Natural killer cell (primary cell): Measurements from ENCODE around the gene RALBP1. TPM values are rescaled to one million over a fixed set of nuclear protein-coding genes. Genes with fewer than 3 reads are reported as not detected.

ENCODE experiments used
- ATAC-seq, 3 donors: fragments of 150-1000 bp in 2 of 3; fragments of 200-7000 bp in 1 of 3; cut with Tn5 transposase; 1 replicate in 1 of 3; 2 replicates in 2 of 3; pipeline ENCODE4 v1.10.0; 2021; ENCODE audit warnings: mild to moderate bottlenecking in 2 of 3, moderate library complexity in 2 of 3
- DNase-seq, 2 donors: peaks; one replicate each; pipeline versions ENCODE4 v3.0.0 to v3.0.0-alpha.2; 2013 to 2021; ENCODE audit warnings: mixed read lengths in 1 of 2
- H3K27ac ChIP-seq: one replicate; pipeline ENCODE4 v1.5.1; 2013; ENCODE audit warnings: mild to moderate bottlenecking, low read length
- H3K27me3 ChIP-seq: one replicate; pipeline ENCODE4 v1.6.1; 2013; ENCODE audit warnings: low read length; ENCODE audit not compliant: control insufficient read depth, insufficient read depth
- H3K36me3 ChIP-seq: one replicate; pipeline ENCODE4 v1.6.1; 2013; ENCODE audit warnings: low read length; ENCODE audit not compliant: control insufficient read depth, insufficient read depth
- H3K4me1 ChIP-seq: one replicate; pipeline ENCODE4 v1.6.1; 2013; ENCODE audit warnings: low read length; ENCODE audit not compliant: control insufficient read depth, insufficient read depth
- H3K4me3 ChIP-seq: one replicate; pipeline ENCODE4 v1.5.1; 2013; ENCODE audit warnings: low read length
- H3K9me3 ChIP-seq: one replicate; pipeline ENCODE4 v1.6.1; 2013; ENCODE audit warnings: low read length; ENCODE audit not compliant: control insufficient read depth, insufficient read depth
- H3K27ac Mint-ChIP-seq, 2 donors: one replicate each; pipeline ENCODE4 v1.8.0; 2022; ENCODE audit warnings: mild to moderate bottlenecking in 2 of 2, mixed read lengths in 2 of 2, moderate library complexity in 1 of 2
- H3K27me3 Mint-ChIP-seq, 2 donors: one replicate each; pipeline ENCODE4 v1.8.0; 2022; ENCODE audit warnings: low read depth in 2 of 2, mixed read lengths in 2 of 2
- H3K36me3 Mint-ChIP-seq: one replicate; pipeline ENCODE4 v1.8.0; 2022; ENCODE audit warnings: mixed read lengths
- H3K4me1 Mint-ChIP-seq, 2 donors: one replicate each; pipeline ENCODE4 v1.8.0; 2022; ENCODE audit warnings: mixed read lengths in 2 of 2
- H3K4me3 Mint-ChIP-seq: one replicate; pipeline ENCODE4 v1.8.0; 2022; ENCODE audit warnings: mild to moderate bottlenecking, moderate library complexity, mixed read lengths
- H3K9me3 Mint-ChIP-seq, 2 donors: one replicate each; pipeline ENCODE4 v1.8.0; 2022; ENCODE audit warnings: mixed read lengths in 2 of 2
- WGBS: methylation state at CpG from one replicate; pipeline ENCODE4 v1.1.7; 2013; ENCODE audit warnings: missing lambda C conversion rate; ENCODE audit not compliant: insufficient coverage; 5-methylcytosine and 5-hydroxymethylcytosine counted together
- intact Hi-C: fragments of 100-400 bp; cut with micrococcal nuclease; formaldehyde crosslinking; loops from one replicate; pipeline ENCODE4 v1.14.2; 2022
- total RNA-seq, 4 donors: library from RNA; stranded (reverse); fragments of 120-200 nt in 1 of 4; gene quantifications; one replicate each; pipeline versions ENCODE4 v1.2.3 to v1.2.4, GENCODE V29; 2013 to 2022
- TF ChIP-seq, protein P1 (sequence below): fragments of 200-600 bp; IDR thresholded peaks from one replicate; pipeline ENCODE4 v1.8.0; 2022; ENCODE audit warnings: antibody characterized with exemption

RALBP1 gene
- total RNA-seq, 3 donors from 2014 or later (not counting 1 experiment from before 2014, with no cell fraction given) = 27.3 to 40.0 (median 33.4) TPM

DNA sequence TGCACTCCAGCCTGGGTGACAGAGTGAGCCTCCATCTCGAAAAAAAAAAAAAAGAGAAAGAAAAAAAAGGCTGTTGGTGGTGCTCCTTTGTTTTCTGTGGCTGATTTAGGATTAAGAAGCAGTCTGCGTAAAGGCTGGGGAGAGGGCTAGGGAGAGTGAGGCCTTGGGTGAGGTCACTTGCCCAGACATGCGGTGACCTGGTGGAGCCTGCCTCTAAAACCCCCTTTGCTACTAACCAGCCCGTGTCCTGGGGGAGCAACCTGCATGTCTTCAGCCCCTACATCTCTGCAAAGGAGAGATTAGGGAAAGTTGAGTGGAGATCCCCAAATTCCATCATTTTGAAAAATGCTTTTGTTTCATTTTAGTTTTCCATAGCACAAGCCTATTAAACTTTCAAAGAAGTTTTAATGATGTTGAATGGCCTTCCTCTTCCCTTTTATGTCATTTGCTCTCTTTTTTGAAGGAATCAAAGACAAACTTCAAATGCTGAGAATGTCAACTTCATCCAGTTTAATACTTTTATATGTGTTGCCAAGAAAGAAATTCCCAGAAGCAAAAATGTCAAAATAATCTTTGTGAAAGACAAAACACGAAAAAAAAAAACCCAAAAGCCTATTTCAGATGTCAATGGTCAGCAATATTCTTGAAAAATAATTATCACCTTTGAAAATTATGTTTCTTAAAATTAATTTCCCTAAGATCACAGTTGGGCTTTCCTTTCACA, 38.9 kb upstream of the RALBP1 start:
- peaks cover 0 to 4% of the 10 kb centered on the region in 2 donors for H3K27me3 Mint-ChIP-seq
- H3K4me1 Mint-ChIP-seq = peaks cover 13 to 15% of the 10 kb centered on the region in 2 donors

DNA sequence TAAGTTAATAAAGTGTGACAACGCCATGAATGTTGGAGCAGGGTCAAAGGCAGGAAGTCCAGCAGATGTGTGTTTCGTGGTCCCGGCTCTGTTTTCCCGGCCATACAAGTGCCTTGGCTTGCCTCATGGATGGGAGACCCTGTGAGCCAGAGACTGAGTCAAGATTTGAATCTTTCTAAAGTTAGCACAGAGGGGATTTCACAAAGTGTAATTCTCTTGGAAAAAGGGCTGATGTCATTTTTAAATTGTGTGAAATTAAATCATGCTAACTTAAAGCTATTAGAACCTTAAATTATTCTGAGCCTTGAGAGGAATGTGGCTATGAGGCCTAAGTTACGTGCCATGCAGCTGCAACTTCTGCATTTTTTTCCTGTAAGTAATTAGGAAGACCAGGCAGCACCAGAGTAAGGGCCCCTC, 38.3 kb upstream of the RALBP1 start:
- DNase-seq (no peak), ATAC-seq (no peak)
- H3K4me3 ChIP-seq = no peak overlapping the region
- Mint-ChIP-seq H3K36me3 (no peaks in the 10 kb centered on the region), H3K9me3 (no peaks in the 10 kb centered on the region), H3K4me3 (no peak overlapping the region), H3K4me1 (peaks cover 13 to 15% of the 10 kb centered on the region in 2 donors), H3K27ac (no peak overlapping the region), H3K27me3 (peaks cover 0 to 4% of the 10 kb centered on the region in 2 donors)
- peaks cover 8% of the 10 kb centered on the region for H3K4me1 ChIP-seq
- H3K27me3 ChIP-seq = no peaks in the 10 kb centered on the region
- no peaks in the 10 kb centered on the region for H3K36me3 ChIP-seq
- H3K27ac ChIP-seq = no peak overlapping the region
- no peaks in the 10 kb centered on the region for H3K9me3 ChIP-seq
- WGBS = 81% methylated on average over 5 of the region's 5 CpGs
- intact Hi-C loops = no loop called here
- TF ChIP-seq, protein P1, sequence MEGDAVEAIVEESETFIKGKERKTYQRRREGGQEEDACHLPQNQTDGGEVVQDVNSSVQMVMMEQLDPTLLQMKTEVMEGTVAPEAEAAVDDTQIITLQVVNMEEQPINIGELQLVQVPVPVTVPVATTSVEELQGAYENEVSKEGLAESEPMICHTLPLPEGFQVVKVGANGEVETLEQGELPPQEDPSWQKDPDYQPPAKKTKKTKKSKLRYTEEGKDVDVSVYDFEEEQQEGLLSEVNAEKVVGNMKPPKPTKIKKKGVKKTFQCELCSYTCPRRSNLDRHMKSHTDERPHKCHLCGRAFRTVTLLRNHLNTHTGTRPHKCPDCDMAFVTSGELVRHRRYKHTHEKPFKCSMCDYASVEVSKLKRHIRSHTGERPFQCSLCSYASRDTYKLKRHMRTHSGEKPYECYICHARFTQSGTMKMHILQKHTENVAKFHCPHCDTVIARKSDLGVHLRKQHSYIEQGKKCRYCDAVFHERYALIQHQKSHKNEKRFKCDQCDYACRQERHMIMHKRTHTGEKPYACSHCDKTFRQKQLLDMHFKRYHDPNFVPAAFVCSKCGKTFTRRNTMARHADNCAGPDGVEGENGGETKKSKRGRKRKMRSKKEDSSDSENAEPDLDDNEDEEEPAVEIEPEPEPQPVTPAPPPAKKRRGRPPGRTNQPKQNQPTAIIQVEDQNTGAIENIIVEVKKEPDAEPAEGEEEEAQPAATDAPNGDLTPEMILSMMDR = no peak

More for the DNA sequence above, 38.9 kb upstream of the RALBP1 start:
- WGBS = 86% methylated on average over 4 of the region's 5 CpGs
- DNase-seq (no peak), ATAC-seq (no peak)
- Histone ChIP-seq H3K27ac (no peak overlapping the region), H3K36me3 (no peaks in the 10 kb centered on the region), H3K4me1 (peaks cover 8% of the 10 kb centered on the region), H3K9me3 (no peaks in the 10 kb centered on the region), H3K4me3 (no peak overlapping the region), H3K27me3 (no peaks in the 10 kb centered on the region)
- H3K36me3 Mint-ChIP-seq = no peaks in the 10 kb centered on the region
- intact Hi-C loops = no loop called here
- H3K27ac Mint-ChIP-seq = no peak overlapping the region
- no peaks in the 10 kb centered on the region for H3K9me3 Mint-ChIP-seq
- TF ChIP-seq, protein P1 = no peak
- H3K4me3 Mint-ChIP-seq = no peak overlapping the region

DNA sequence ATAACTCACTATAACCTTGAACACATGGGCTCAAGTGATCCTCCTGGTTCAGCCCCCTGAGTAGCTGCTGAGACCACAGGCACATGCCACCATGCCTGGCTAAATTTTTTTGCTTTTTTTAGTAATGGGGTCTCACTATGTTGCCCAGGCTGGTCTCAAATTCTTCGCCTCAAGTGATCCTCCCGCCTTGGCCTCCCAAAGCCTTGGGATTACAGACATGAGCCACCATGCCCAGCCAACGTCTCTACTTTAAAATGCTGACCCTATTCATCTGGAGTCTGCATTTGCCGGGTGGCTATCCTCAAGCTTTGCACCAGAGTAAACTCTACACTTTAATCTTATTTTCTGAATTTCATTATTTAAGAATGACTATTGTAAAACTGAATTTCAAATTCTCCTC, 37.6 kb upstream of the RALBP1 start:
- Histone ChIP-seq H3K27me3 (no peaks in the 10 kb centered on the region), H3K4me1 (peaks cover 8% of the 10 kb centered on the region), H3K9me3 (no peaks in the 10 kb centered on the region), H3K4me3 (no peak overlapping the region), H3K36me3 (no peaks in the 10 kb centered on the region), H3K27ac (no peak overlapping the region)
- TF ChIP-seq, protein P1 = no peak
- Mint-ChIP-seq H3K9me3 (no peaks in the 10 kb centered on the region), H3K36me3 (no peaks in the 10 kb centered on the region), H3K4me3 (no peak overlapping the region), H3K27ac (no peak overlapping the region), H3K27me3 (peaks cover 0 to 4% of the 10 kb centered on the region in 2 donors), H3K4me1 (peaks cover 13 to 15% of the 10 kb centered on the region in 2 donors)
- ATAC-seq (no peak), DNase-seq (no peak)
- 98% methylated on average over 4 of the region's 4 CpGs for WGBS
- intact Hi-C loops = no loop called here

DNA sequence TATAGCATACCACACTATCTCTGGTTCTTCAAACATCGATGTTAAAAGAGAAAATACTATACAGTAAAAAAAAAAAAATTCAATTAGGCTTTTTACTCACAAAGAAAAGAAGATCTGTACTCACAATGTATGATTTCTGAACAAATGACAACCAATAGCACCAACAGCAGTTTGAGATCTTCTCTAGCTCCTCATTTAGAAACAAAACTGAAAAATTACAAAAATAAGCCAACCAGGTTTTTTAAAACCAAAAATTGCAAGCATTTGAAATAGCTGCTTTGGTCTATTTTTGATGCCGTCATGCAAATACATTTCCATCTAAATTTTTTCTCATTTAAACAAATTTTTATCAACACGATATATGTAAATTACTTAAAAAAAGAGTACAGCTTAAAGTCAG, 34.3 kb upstream of the RALBP1 start:
- H3K27me3 ChIP-seq = no peaks in the 10 kb centered on the region
- H3K27ac Mint-ChIP-seq = no peak overlapping the region
- DNase-seq (no peak), ATAC-seq (no peak)
- no CpG with 5 or more reads among the region's 3 CpGs for WGBS
- H3K4me3 Mint-ChIP-seq = no peak overlapping the region
- H3K27me3 Mint-ChIP-seq = peaks cover 0 to 8% of the 10 kb centered on the region in 2 donors
- no peaks in the 10 kb centered on the region for H3K36me3 Mint-ChIP-seq
- TF ChIP-seq, protein P1 = no peak
- no peaks in the 10 kb centered on the region for H3K36me3 ChIP-seq
- H3K4me1 ChIP-seq = no peaks in the 10 kb centered on the region
- H3K4me1 Mint-ChIP-seq = no peaks in the 10 kb centered on the region
- no peaks in the 10 kb centered on the region for H3K9me3 Mint-ChIP-seq
- H3K27ac ChIP-seq = no peak overlapping the region
- intact Hi-C loops = no loop called here
- H3K4me3 ChIP-seq = no peak overlapping the region
- H3K9me3 ChIP-seq = no peaks in the 10 kb centered on the region
